Measurements from ENCODE around the gene OLIG3. TPM values are rescaled to one million over a fixed set of nuclear protein-coding genes. Genes with fewer than 3 reads are reported as not detected.

The OLIG3 gene
- total and polyA plus RNA-seq, 7 donors = not detected

GRCh38 chr6:137465378-137466009 lies 28.7 kb downstream of the OLIG3 start:
- 79 to 85% (median 82%) methylated on average over 7 of the region's 7 CpGs for WGBS, 3 donors
- peaks cover 0 to 5% (median 1%) of the 10 kb centered on the region in 3 donors for H3K27me3 ChIP-seq (ENCODE audit: insufficient read depth in 3 of 3, low read length in 2 of 3)
- intact Hi-C loops (cut with DNase I) = no loop called here
- no peak for TF ChIP-seq CTCF (IDR thresholded peaks at IDR 0.05)
- no peak overlapping the region for H3K4me3 ChIP-seq
- no peaks in the 10 kb centered on the region for H3K4me1 ChIP-seq
- DNase-seq (no peak), ATAC-seq (no peak)
- H3K9me3 ChIP-seq = no peaks in the 10 kb centered on the region
- H3K27ac ChIP-seq = no peak overlapping the region
- H3K36me3 ChIP-seq (ENCODE audit: insufficient read depth in 1 of 2, low read depth in 1 of 2) = no peaks in the 10 kb centered on the region

- H3K4me1 ChIP-seq = no peaks in the 10 kb centered on the region
- ATAC-seq = no peak
- no peaks in the 10 kb centered on the region for H3K27me3 ChIP-seq (ENCODE audit: insufficient read depth in 3 of 3, low read length in 2 of 3)
- no peaks in the 10 kb centered on the region for H3K36me3 ChIP-seq (ENCODE audit: insufficient read depth in 1 of 2, low read depth in 1 of 2)
- no peak overlapping the region for H3K27ac ChIP-seq
- 79 to 88% (median 84%) methylated on average over 7 of the region's 7 CpGs for WGBS, 3 donors
- intact Hi-C loops (cut with DNase I) = no loop called here
- DNase-seq = no peak
- TF ChIP-seq CTCF (IDR thresholded peaks at IDR 0.05) = no peak
- H3K4me3 ChIP-seq = no peak overlapping the region
- no peaks in the 10 kb centered on the region for H3K9me3 ChIP-seq
Measured at GRCh38 chr6:137452333-137452894, 41.8 kb downstream of the OLIG3 start.

- Histone ChIP-seq H3K27ac (no peak overlapping the region), H3K4me3 (no peak overlapping the region), H3K4me1 (no peaks in the 10 kb centered on the region), H3K9me3 (no peaks in the 10 kb centered on the region), H3K27me3 (ENCODE audit: insufficient read depth in 3 of 3, low read length in 2 of 3) (no peaks in the 10 kb centered on the region), H3K36me3 (ENCODE audit: insufficient read depth in 1 of 2, low read depth in 1 of 2) (no peaks in the 10 kb centered on the region)
- DNase-seq (no peak), ATAC-seq (no peak)
- TF ChIP-seq CTCF (IDR thresholded peaks at IDR 0.05) = no peak
- intact Hi-C loops (cut with DNase I) = no loop called here
- 57 to 85% (median 73%) methylated on average over 1 of the region's 1 CpG for WGBS, 3 donors
Measured at GRCh38 chr6:137443901-137444300, 50.3 kb downstream of the OLIG3 start.

All from psoas muscle (tissue), 8 donors.